Measurements from ENCODE around the gene MMP27.

DNA sequence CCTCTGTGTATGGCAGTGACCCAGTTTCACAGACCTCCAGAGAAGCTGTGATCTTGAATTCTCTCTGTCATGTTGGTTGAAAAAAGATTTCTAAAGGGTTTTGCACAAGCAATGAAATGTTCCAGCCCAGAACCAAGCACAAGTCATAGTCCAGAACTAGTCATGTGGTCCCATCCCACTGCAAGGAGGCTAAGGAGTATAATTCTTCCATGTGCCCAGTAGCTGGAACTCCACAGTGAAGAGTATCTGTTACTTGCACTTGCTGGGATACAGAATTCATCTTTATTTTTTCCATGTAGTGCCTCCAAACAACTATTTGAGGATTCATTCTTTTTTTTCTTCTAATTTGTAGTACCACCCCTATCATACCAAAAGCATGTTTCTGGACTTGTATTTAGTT, 29.1 kb upstream of the MMP27 start:
- TF ChIP-seq, protein P1, sequence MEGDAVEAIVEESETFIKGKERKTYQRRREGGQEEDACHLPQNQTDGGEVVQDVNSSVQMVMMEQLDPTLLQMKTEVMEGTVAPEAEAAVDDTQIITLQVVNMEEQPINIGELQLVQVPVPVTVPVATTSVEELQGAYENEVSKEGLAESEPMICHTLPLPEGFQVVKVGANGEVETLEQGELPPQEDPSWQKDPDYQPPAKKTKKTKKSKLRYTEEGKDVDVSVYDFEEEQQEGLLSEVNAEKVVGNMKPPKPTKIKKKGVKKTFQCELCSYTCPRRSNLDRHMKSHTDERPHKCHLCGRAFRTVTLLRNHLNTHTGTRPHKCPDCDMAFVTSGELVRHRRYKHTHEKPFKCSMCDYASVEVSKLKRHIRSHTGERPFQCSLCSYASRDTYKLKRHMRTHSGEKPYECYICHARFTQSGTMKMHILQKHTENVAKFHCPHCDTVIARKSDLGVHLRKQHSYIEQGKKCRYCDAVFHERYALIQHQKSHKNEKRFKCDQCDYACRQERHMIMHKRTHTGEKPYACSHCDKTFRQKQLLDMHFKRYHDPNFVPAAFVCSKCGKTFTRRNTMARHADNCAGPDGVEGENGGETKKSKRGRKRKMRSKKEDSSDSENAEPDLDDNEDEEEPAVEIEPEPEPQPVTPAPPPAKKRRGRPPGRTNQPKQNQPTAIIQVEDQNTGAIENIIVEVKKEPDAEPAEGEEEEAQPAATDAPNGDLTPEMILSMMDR (IDR thresholded peaks at IDR 0.05) = no peak
- no peak for TF ChIP-seq POLR2A (IDR thresholded peaks at IDR 0.05)
- TF ChIP-seq EP300 (IDR thresholded peaks at IDR 0.05) = no peak
